ENCODE data around the gene APOLD1. TPM values are rescaled to one million over a fixed set of nuclear protein-coding genes. Genes with fewer than 3 reads are reported as not detected.

APOLD1 gene
- polyA plus RNA-seq, 1 donor from 2014 or later, result 1.1 TPM

DNA sequence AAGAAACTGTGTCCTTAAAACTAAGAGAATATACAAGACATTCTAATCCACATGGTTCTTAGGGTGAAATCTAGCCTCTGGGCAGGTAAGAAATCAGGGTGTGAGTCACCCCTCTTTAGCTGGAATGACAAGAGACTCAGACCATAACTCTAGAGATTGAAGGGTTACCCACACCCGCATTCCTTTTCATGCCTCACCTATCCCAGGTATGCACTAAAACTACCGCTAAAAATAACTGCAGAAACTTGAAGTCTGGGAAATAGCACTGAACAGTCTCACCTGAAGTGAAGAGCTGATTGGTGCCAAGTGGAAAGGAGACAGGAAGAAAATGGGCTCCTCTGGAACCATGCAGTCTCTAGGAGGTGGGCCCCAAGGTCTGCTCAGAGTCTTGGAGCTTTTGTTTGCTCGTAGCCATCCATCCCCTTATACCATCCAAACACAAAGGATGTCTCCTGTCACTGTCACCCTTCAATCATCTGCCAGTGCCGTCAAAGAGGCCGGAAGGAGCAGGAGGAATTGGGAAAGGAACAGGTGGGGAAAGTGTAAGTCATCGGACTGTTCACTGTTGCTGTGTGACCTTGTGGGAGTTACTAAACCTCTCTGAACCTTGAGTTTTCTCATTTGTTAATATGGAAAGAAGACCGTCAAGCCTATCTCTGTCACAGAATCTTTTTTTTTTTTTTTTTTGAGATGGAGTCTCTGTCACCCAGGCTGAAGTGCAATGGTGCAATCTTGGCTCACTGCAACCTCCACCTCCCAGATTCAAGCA is 50.1 kb downstream of the APOLD1 start:
- TF ChIP-seq MXI1 (conservative IDR thresholded peaks at IDR 0.05; ENCODE audit: poor library complexity, severe bottlenecking) (no peak), EZH2 (IDR thresholded peaks at IDR 0.05; ENCODE audit: borderline replicate concordance, insufficient read depth, low read length, poor library complexity, severe bottlenecking) (no peak), POLR2AphosphoS5 (IDR thresholded peaks at IDR 0.05) (no peak), RAD21 (conservative IDR thresholded peaks at IDR 0.05) (no peak)
- TF ChIP-seq, protein P1, sequence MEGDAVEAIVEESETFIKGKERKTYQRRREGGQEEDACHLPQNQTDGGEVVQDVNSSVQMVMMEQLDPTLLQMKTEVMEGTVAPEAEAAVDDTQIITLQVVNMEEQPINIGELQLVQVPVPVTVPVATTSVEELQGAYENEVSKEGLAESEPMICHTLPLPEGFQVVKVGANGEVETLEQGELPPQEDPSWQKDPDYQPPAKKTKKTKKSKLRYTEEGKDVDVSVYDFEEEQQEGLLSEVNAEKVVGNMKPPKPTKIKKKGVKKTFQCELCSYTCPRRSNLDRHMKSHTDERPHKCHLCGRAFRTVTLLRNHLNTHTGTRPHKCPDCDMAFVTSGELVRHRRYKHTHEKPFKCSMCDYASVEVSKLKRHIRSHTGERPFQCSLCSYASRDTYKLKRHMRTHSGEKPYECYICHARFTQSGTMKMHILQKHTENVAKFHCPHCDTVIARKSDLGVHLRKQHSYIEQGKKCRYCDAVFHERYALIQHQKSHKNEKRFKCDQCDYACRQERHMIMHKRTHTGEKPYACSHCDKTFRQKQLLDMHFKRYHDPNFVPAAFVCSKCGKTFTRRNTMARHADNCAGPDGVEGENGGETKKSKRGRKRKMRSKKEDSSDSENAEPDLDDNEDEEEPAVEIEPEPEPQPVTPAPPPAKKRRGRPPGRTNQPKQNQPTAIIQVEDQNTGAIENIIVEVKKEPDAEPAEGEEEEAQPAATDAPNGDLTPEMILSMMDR (IDR thresholded peaks at IDR 0.05; ENCODE audit: poor library complexity, severe bottlenecking), result no peak
- TF ChIP-seq, protein P2, sequence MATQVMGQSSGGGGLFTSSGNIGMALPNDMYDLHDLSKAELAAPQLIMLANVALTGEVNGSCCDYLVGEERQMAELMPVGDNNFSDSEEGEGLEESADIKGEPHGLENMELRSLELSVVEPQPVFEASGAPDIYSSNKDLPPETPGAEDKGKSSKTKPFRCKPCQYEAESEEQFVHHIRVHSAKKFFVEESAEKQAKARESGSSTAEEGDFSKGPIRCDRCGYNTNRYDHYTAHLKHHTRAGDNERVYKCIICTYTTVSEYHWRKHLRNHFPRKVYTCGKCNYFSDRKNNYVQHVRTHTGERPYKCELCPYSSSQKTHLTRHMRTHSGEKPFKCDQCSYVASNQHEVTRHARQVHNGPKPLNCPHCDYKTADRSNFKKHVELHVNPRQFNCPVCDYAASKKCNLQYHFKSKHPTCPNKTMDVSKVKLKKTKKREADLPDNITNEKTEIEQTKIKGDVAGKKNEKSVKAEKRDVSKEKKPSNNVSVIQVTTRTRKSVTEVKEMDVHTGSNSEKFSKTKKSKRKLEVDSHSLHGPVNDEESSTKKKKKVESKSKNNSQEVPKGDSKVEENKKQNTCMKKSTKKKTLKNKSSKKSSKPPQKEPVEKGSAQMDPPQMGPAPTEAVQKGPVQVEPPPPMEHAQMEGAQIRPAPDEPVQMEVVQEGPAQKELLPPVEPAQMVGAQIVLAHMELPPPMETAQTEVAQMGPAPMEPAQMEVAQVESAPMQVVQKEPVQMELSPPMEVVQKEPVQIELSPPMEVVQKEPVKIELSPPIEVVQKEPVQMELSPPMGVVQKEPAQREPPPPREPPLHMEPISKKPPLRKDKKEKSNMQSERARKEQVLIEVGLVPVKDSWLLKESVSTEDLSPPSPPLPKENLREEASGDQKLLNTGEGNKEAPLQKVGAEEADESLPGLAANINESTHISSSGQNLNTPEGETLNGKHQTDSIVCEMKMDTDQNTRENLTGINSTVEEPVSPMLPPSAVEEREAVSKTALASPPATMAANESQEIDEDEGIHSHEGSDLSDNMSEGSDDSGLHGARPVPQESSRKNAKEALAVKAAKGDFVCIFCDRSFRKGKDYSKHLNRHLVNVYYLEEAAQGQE (IDR thresholded peaks at IDR 0.05; ENCODE audit: borderline replicate concordance), result no peak
- H3K4me2 ChIP-seq (ENCODE audit: low read length), result no peak overlapping the region
- no peaks in the 10 kb centered on the region for H3K36me3 ChIP-seq (ENCODE audit: insufficient read depth, low read length)

DNA sequence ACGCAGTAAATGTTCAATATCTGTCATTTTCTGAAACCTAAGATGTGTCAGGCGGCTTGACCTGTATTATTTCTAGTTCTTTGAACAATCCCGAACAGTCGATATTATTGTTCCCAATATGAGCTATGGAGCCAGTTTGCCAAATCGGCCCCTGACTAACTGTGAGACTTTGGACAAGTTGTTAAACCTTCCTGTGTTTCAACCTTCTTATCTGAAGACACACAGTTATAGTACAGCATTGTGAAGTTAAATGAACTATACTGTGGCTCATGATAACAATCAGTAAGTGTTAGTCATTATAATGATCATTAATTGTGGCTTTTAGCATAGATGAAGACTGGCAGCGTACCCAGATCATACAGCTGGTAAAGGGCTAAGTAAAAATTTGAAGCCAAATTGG is 51.1 kb downstream of the APOLD1 start:
- no peak overlapping the region for H3K4me3 ChIP-seq (ENCODE audit: low read length)
- H3K9me3 ChIP-seq (ENCODE audit: low read length), result no peaks in the 10 kb centered on the region
- H3K9ac ChIP-seq (ENCODE audit: low read length), result no peak overlapping the region
- TF ChIP-seq TAF1 (IDR thresholded peaks at IDR 0.05; ENCODE audit: low read depth) (no peak), MXI1 (conservative IDR thresholded peaks at IDR 0.05; ENCODE audit: poor library complexity, severe bottlenecking) (no peak), SMC3 (conservative IDR thresholded peaks at IDR 0.05; ENCODE audit: poor library complexity) (no peak), EZH2 (IDR thresholded peaks at IDR 0.05; ENCODE audit: borderline replicate concordance, insufficient read depth, low read length, poor library complexity, severe bottlenecking) (no peak), RAD21 (conservative IDR thresholded peaks at IDR 0.05) (no peak), EP300 (conservative IDR thresholded peaks at IDR 0.05; ENCODE audit: poor library complexity, severe bottlenecking) (no peak), POLR2AphosphoS5 (IDR thresholded peaks at IDR 0.05) (no peak)
- TF ChIP-seq, protein P2 (IDR thresholded peaks at IDR 0.05; ENCODE audit: borderline replicate concordance), result no peak
- TF ChIP-seq, protein P1 (IDR thresholded peaks at IDR 0.05; ENCODE audit: poor library complexity, severe bottlenecking), result no peak
- no peaks in the 10 kb centered on the region for H3K9me2 ChIP-seq (ENCODE audit: insufficient read depth, low read length)
- no peaks in the 10 kb centered on the region for H4K20me1 ChIP-seq (ENCODE audit: insufficient read depth)
- H3K36me3 ChIP-seq (ENCODE audit: insufficient read depth, low read length), result no peaks in the 10 kb centered on the region
- H3K4me2 ChIP-seq (ENCODE audit: low read length), result no peak overlapping the region
- no peak overlapping the region for H3K27ac ChIP-seq (ENCODE audit: low read length)
- no peaks in the 10 kb centered on the region for H3K27me3 ChIP-seq (ENCODE audit: insufficient read depth, low read depth, low read length)
- no peak overlapping the region for H2AFZ ChIP-seq (ENCODE audit: low read depth, low read length)
- no peaks in the 10 kb centered on the region for H3K79me2 ChIP-seq (replicated peaks; ENCODE audit: insufficient read depth, low read length)
- no peaks in the 10 kb centered on the region for H3F3A ChIP-seq (ENCODE audit: insufficient read depth, low read length, poor library complexity, severe bottlenecking)

More for the DNA sequence above, 50.1 kb downstream of the APOLD1 start:
- Histone ChIP-seq H4K20me1 (ENCODE audit: insufficient read depth) (no peaks in the 10 kb centered on the region), H3K4me3 (ENCODE audit: low read length) (no peak overlapping the region), H3F3A (ENCODE audit: insufficient read depth, low read length, poor library complexity, severe bottlenecking) (no peaks in the 10 kb centered on the region), H3K9me3 (ENCODE audit: low read length) (no peaks in the 10 kb centered on the region), H2AFZ (ENCODE audit: low read depth, low read length) (no peak overlapping the region), H3K9me2 (ENCODE audit: insufficient read depth, low read length) (no peaks in the 10 kb centered on the region), H3K9ac (ENCODE audit: low read length) (no peak overlapping the region), H3K27me3 (ENCODE audit: insufficient read depth, low read depth, low read length) (no peaks in the 10 kb centered on the region), H3K27ac (ENCODE audit: low read length) (no peak overlapping the region), H3K79me2 (replicated peaks; ENCODE audit: insufficient read depth, low read length) (no peaks in the 10 kb centered on the region)

All from neural cell (in vitro differentiated cells).